ENCODE data around the gene GPRIN1.

- TF ChIP-seq, protein P1, sequence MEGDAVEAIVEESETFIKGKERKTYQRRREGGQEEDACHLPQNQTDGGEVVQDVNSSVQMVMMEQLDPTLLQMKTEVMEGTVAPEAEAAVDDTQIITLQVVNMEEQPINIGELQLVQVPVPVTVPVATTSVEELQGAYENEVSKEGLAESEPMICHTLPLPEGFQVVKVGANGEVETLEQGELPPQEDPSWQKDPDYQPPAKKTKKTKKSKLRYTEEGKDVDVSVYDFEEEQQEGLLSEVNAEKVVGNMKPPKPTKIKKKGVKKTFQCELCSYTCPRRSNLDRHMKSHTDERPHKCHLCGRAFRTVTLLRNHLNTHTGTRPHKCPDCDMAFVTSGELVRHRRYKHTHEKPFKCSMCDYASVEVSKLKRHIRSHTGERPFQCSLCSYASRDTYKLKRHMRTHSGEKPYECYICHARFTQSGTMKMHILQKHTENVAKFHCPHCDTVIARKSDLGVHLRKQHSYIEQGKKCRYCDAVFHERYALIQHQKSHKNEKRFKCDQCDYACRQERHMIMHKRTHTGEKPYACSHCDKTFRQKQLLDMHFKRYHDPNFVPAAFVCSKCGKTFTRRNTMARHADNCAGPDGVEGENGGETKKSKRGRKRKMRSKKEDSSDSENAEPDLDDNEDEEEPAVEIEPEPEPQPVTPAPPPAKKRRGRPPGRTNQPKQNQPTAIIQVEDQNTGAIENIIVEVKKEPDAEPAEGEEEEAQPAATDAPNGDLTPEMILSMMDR (conservative IDR thresholded peaks at IDR 0.05 in 1 of 2, IDR thresholded peaks at IDR 0.05 in 1 of 2; ENCODE audit: extremely low read depth in 1 of 2, insufficient read depth in 1 of 2, low read depth in 1 of 2, low read length in 2 of 2) = no peak
- TF ChIP-seq EZH2 (IDR thresholded peaks at IDR 0.05; ENCODE audit: borderline replicate concordance, low read length) = no peak
Measured at GRCh38 chr5:176652136-176652535, 42.2 kb upstream of the GPRIN1 start.

All from mammary epithelial cell (primary cell).